Mesodermal cell (in vitro differentiated cells): ENCODE measurements around the gene PAK4.

Experiments used
- H3K27ac ChIP-seq: 2 replicates; pipeline ENCODE4 v1.7.0; 2013; ENCODE audit warnings: mild to moderate bottlenecking, low read depth, low read length, moderate library complexity; ENCODE audit not compliant: severe bottlenecking
- H3K36me3 ChIP-seq: 2 replicates; pipeline ENCODE4 v1.7.1; 2013; ENCODE audit warnings: mild to moderate bottlenecking, low read length, moderate library complexity; ENCODE audit not compliant: control insufficient read depth, insufficient read depth
- H3K4me1 ChIP-seq: one replicate; pipeline ENCODE4 v1.7.1; 2013; ENCODE audit warnings: mild to moderate bottlenecking, low read length; ENCODE audit not compliant: insufficient read depth, control insufficient read depth, poor library complexity, severe bottlenecking
- H3K4me3 ChIP-seq: 2 replicates; pipeline ENCODE4 v1.7.0; 2013; ENCODE audit warnings: low read length, control low read depth, mild to moderate bottlenecking; ENCODE audit not compliant: insufficient read depth, poor library complexity, severe bottlenecking; ENCODE audit errors: extremely low read depth
- H3K9me3 ChIP-seq: 2 replicates; pipeline ENCODE4 v1.7.1; 2013; ENCODE audit warnings: mild to moderate bottlenecking, low read length, moderate library complexity; ENCODE audit not compliant: control insufficient read depth
- WGBS, 2 experiments: methylation state at CpG; one replicate each; pipeline ENCODE4 v1.1.5; 2013; ENCODE audit warnings: missing lambda C conversion rate in 2 of 2; ENCODE audit not compliant: insufficient coverage in 2 of 2; 5-methylcytosine and 5-hydroxymethylcytosine counted together

PAK4 gene

DNA sequence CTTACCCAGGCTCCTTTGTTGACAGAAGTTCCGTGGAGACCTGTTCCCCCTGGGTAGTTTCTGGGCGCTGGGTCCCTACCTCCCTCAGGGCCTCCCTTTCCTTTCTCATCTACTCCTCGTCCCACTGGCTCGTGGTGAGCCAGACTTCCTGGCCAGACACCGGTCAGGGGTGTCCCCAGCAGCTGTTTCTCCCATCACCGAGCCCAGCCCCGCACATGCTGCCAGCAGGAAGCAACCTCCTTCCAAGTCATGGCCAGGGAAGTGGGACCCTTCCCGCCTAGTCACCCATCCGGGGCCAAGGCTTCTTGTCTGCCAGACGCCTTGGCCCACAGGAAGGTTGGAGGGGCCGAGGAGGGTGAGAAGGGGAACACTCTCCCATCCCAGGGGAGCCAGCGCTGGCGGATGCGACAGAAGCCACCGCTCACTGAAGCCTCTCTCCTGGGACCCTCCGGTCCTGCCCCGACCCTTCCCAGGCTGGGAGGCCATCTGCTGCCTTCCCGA is 5.7 kb downstream of the PAK4 start:
- Histone ChIP-seq H3K27ac (peak overlapping the region; percentile 10), H3K36me3 (peaks cover 7% of the 10 kb centered on the region), H3K4me1 (peaks cover 47% of the 10 kb centered on the region), H3K9me3 (no peaks in the 10 kb centered on the region), H3K4me3 (no peak overlapping the region)
- 76 to 81% methylated on average over 8 to 13 of the region's 18 CpGs for WGBS, 2 experiments

DNA sequence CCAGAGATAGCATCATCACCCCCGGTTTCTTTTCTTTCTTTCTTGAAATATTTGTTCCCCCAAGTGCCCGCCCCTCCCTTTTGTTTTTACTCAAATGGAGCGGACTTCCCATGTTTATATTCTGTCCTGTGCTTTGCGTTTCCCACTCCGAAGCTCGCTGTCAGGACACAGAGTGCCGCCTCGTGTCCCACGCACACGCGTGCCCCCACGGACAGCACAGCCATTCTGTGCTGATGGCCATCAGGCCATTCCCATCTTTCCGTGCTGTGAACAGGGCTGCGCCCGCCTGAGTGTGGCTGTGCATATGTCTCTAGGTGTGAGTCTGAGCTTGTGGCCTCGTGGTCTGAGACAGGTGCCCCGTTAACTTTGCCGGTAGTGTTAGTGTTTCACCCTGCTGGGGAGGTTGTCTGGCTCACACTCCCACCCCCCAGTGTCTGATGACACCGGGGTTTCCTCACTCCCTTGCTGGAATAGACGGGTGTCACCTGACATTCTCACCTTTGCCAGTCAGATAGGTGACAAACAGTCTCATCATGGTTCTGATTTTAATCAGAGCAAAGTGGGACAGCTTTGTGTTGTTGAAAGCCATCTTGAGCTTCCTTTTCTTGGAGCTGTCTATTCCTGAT is 6.9 kb downstream of the PAK4 start:
- H3K36me3 ChIP-seq: peaks cover 7% of the 10 kb centered on the region
- H3K9me3 ChIP-seq: no peaks in the 10 kb centered on the region
- H3K4me1 ChIP-seq: peaks cover 41% of the 10 kb centered on the region
- no peak overlapping the region for H3K4me3 ChIP-seq
- WGBS, 2 experiments: 88 to 92% methylated on average over 19 of the region's 20 CpGs
- no peak overlapping the region for H3K27ac ChIP-seq

DNA sequence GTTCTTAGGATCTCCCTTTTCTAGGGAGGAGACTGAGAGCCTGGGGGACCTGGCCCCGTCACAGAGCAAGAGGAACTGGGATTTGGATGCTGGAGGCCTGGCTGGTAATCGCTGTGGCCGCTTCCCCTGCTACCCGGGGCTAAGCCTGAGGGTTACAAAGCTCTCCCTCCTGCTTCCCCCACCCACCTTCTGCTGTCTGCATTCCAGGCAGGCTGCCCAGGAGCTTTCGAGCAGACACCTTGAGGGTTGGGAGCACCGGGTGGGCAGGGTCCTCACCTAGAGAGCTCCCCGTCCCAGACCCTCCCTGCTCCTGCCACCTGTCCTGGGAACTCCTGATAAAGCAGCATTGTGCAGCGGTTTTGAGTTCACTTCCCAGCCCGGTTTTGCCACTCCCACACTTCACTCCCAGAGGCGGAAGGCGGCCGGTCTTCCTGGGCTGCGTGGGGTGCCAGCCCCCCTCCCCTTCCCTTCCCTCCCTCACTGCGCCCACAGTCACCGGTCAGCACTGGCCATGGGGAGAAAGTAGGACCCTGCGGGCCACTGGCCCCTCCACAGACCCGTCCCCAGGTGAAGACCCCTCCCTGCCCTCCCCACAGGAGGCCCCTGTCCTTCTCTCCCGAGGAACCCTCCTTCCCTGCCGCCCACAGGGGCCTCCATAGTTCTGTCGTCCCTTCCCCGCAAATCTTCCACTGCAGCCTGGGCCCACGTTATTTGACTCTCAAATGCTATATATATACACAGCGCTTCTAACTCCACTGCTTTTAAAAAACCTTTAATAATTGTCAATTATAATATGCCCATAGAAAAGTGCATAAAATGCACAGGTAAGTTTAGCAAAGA is 8.1 kb downstream of the PAK4 start:
- Histone ChIP-seq H3K9me3 (no peaks in the 10 kb centered on the region), H3K27ac (no peak overlapping the region), H3K36me3 (peaks cover 7% of the 10 kb centered on the region), H3K4me1 (peaks cover 47% of the 10 kb centered on the region), H3K4me3 (no peak overlapping the region)
- 49 to 53% methylated on average over 13 to 20 of the region's 23 CpGs for WGBS, 2 experiments

DNA sequence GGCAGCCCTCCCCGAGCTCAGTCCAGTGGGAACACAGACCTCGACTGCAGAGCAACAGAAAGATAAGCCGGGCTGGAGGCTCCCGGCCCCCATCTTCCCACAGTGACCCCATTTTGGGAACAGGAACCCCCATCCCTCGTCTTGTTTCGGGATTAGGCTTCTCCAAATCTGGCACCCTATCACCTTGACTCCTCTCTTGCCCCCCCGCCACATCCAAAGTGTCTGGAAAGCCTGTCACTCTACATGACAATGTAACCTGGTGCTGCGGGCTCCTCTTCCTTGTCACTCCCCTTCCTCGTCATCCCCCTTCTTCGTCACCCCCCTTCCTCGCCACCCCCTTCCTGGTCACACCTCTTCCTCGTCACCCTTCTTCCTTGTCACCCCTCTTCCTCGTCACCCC is 10.1 kb downstream of the PAK4 start:
- H3K9me3 ChIP-seq: no peaks in the 10 kb centered on the region
- peaks cover 64% of the 10 kb centered on the region for H3K4me1 ChIP-seq
- no peak overlapping the region for H3K4me3 ChIP-seq
- no peak overlapping the region for H3K27ac ChIP-seq
- 77 to 84% methylated on average over 5 to 10 of the region's 13 CpGs for WGBS, 2 experiments
- H3K36me3 ChIP-seq: peaks cover 7% of the 10 kb centered on the region

DNA sequence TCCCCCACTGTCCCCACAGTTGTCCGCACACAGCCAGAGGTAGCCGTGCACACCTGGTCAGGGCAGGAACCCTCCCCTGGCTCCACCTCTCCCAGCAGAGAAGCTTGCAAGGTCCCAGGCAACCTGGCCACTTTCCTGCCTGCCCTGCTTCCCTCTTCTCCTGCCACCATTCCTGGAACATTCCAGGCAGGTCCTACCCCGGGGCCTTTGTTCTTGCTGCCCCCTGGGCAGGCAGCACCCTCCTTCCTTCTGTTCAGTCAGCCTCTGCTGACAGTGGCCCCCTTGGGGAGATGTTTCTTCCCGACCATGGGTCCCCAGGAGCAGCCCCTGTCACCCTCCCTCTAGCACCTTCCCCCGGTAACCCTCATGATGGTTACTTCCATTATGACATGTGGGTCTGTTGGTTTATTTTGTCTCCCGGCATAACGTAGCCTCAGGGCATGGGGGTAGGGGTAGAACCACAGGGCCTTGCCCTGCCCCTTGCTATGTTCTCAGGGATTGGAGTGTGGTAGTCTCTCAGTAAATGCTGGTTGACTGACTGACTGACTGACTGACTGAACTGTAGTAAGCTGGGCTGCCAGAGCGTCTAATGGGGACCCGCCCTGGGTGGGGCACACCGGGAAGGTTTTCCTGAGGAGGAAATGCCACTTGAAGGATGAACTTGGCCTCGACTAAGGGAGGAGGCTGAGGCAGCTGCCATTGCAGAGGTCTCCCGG is 10.8 kb downstream of the PAK4 start:
- peaks cover 7% of the 10 kb centered on the region for H3K36me3 ChIP-seq
- H3K4me1 ChIP-seq: peaks cover 62% of the 10 kb centered on the region
- H3K9me3 ChIP-seq: no peaks in the 10 kb centered on the region
- WGBS, 2 experiments: 80 to 82% methylated on average over 8 to 11 of the region's 12 CpGs
- no peak overlapping the region for H3K27ac ChIP-seq
- no peak overlapping the region for H3K4me3 ChIP-seq

DNA sequence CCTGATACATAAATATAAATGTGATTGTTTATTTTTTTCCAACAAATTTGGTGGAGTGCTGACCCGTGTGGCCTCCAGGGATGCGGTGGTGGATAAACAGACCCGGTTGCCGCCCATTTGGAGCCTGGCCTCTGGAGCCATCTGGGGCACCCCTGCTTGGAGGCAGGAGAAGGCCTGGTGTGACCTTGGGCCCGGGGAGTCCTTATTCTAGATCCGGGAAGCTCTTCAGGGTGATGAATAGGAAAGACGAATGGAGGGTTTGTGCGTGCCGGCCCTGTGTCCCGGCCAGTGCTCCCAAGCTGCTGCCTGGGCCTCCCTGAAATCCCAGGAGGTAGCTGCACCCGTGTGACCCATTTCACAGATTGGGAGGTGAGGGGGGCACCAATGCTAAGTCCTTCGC is 11.5 kb downstream of the PAK4 start:
- WGBS, 2 experiments: 91 to 96% methylated on average over 9 to 12 of the region's 12 CpGs
- H3K4me1 ChIP-seq: peaks cover 55% of the 10 kb centered on the region
- no peak overlapping the region for H3K27ac ChIP-seq
- no peak overlapping the region for H3K4me3 ChIP-seq
- H3K9me3 ChIP-seq: no peaks in the 10 kb centered on the region
- H3K36me3 ChIP-seq: peaks cover 7% of the 10 kb centered on the region

DNA sequence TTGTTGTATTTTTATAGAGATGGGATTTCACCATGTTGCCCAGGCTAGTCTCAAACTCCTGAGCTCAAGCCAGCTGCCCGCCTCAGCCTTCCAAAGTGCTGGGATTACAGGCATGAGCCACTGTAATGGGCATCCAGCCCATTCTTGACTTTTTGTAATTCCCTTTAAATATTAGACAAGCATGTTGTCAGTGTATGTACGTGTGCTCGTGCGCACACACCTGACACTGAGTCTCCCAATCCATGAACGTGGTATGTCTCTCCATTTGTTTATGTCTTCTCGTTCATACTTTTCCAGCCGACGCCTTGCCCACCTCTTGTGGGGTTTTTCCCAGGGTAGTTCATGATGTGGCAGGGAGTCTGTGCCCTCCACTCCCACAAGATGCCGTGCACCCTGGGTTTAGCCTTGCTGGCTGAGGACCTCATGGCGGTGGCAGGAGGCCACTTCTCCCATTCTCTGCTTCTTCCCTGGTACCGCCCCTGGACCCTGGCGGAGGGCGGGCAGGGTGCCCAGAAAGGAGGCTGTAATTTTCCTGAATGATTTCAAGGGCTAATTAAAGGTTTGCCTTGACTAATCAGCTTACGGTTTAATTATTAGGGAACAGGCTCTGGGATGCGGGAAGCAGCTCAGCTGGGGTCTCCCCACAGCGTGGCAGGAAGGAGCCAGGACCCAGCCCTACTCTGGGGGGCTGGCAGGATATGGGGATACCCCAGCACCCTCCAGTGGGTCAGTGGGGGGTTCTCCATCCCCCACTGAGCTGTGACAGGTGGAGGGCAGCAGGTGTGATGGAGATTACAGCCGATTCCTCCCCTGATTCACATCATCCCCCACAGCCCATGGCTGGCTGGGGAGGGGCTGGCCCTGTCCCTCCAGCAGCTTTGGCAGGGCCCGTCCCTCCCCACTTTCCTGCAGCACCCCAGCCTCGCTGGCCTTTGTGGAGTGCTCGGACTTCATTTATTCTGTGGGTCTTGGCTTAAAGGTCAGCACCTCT is 12.9 kb downstream of the PAK4 start:
- 88 to 91% methylated on average over 15 to 20 of the region's 20 CpGs for WGBS, 2 experiments

DNA sequence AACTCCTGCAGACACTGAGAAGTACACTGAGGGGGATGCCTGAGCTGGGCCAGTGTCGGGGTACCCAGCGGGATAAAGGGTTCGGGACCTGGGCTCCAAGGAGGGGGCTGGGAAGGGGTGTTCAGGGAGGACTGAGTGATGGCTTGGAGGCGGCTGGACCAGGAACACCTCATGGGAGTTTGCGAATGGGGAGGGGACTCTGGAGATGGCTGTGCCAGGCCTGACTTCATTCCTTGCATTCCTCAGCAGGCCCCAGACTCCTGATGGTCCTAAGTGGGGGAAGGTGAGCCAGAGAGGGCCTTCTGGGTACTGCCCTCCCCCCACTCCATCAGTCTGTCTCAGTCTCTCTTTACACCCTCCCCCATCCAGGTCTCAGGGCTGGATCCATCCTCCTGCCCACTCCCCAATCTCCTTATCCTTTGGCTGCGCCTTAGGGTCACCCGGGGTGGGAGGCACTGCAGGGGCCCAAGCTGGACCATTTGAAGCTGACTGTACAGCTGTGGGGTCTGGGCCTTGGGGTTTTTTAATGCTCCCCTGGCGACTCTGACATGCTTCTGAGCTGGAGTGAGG is 13.8 kb downstream of the PAK4 start:
- H3K4me1 ChIP-seq: peaks cover 42% of the 10 kb centered on the region
- peak overlapping the region; percentile 93 for H3K27ac ChIP-seq
- no peak overlapping the region for H3K4me3 ChIP-seq
- no peaks in the 10 kb centered on the region for H3K9me3 ChIP-seq
- H3K36me3 ChIP-seq: peaks cover 3% of the 10 kb centered on the region
- 43 to 54% methylated on average over 7 to 8 of the region's 8 CpGs for WGBS, 2 experiments

More for the DNA sequence above, 12.9 kb downstream of the PAK4 start:
- H3K36me3 ChIP-seq: peaks cover 7% of the 10 kb centered on the region
- no peaks in the 10 kb centered on the region for H3K9me3 ChIP-seq
- H3K4me1 ChIP-seq: peaks cover 41% of the 10 kb centered on the region
- H3K4me3 ChIP-seq: no peak overlapping the region
- H3K27ac ChIP-seq: peak overlapping the region; percentile 93

DNA sequence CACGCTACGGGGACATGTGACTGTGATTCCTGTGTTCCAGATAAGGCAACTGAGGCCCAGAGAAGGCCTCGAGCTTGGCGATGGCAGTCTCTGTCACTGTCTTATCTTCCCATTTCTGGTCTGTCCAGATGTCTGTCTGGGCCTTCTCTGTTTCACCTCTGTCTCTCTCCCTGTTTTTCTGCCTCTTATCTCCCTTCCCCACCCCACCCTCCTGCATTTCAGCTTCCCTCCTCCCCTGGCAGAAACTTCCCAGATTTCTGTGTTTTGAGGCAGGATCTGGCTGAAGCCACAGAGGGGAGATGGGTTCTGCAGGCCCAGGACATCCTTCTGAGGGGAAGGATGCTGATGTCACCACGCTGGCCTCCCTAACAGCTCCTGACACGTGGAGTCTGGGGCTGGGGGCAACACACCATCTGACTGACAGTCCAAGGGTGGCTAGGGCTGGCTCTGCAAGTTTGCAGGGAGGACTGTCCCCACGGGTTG is 14.4 kb downstream of the PAK4 start:
- H3K4me1 ChIP-seq: peaks cover 48% of the 10 kb centered on the region
- H3K4me3 ChIP-seq: no peak overlapping the region
- H3K27ac ChIP-seq: peak overlapping the region; percentile 93
- WGBS, 2 experiments: 41 to 60% methylated on average over 5 to 7 of the region's 7 CpGs
- H3K9me3 ChIP-seq: no peaks in the 10 kb centered on the region
- peaks cover 3% of the 10 kb centered on the region for H3K36me3 ChIP-seq
